ENCODE data around the gene SLC44A4. TPM values are rescaled to one million over a fixed set of nuclear protein-coding genes. Genes with fewer than 3 reads are reported as not detected.

The SLC44A4 gene
- total and polyA plus RNA-seq, 2 of the 8 experiments (the other 6 are each of a cell fraction or from before 2014, with no cell fraction given) = 4.8 to 7.0 TPM

GRCh38 chr6:31903957-31904356, 25.2 kb upstream of the SLC44A4 start (continued):
- TF ChIP-seq RXRA (IDR thresholded peaks at IDR 0.05; ENCODE audit: insufficient read depth, low read depth, low read length) (no peak), KDM1A (IDR thresholded peaks at IDR 0.05; ENCODE audit: borderline replicate concordance, low read length) (no peak), JUN (IDR thresholded peaks at IDR 0.05; ENCODE audit: low read depth, low read length) (no peak), MAFK (IDR thresholded peaks at IDR 0.05; ENCODE audit: low read depth, low read length) (no peak), KDM4A (IDR thresholded peaks at IDR 0.05; ENCODE audit: low read depth, low read length, severe bottlenecking) (no peak)

Measured in H1 (cell line).